ENCODE measurements around the gene PPOX. TPM values are rescaled to one million over a fixed set of nuclear protein-coding genes. Genes with fewer than 3 reads are reported as not detected.
A peak's percentile ranks its signal among the peaks of the same experiment; 100 is the strongest.

Gene PPOX
- total RNA-seq, 2 experiments from 2014 or later, result 24.9 to 26.0 TPM

DNA sequence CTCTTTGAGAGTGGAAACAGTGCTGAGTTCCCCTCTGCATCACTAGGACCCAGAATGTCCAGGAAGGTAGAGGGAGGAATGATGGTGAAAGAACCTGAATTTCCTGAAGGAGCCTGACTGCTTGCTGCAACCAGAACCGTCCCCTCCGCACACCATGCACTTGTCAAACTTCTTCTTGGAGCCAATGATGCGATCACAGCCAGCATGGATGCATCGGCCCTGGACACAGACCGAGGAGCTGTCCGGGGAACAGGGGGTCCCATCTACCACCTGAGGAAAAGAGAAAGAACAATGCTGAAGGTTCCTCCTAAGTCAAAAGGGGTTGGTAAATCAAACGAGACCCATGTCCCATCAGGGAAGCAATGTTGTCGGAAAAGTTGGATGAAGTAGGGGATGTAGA is 25.7 kb downstream of the PPOX start:
- Mint-ChIP-seq H3K36me3 (ENCODE audit: low read depth) (no peaks in the 10 kb centered on the region), H3K9me3 (no peaks in the 10 kb centered on the region), H3K27ac (no peak overlapping the region), H3K27me3 (ENCODE audit: low read depth) (no peaks in the 10 kb centered on the region), H3K4me3 (no peak overlapping the region), H3K4me1 (ENCODE audit: low read depth) (peaks cover 40% of the 10 kb centered on the region)
- CTCF ChIA-PET, result interaction anchor here (0.6 to 4.4 kb wide), 23 partner anchors 10 to 191 kb away, joined by 3 to 69 read pairs (median 5); partner anchors contain the start of genes APOA2, NDUFS2, PPOX and TOMM40L
- intact Hi-C loops (cut with micrococcal nuclease), result loop anchor here (1.0 kb wide), 4 partner anchors 33 to 190 kb away; no protein-coding TSS in a partner anchor
- no peak for DNase-seq

DNA sequence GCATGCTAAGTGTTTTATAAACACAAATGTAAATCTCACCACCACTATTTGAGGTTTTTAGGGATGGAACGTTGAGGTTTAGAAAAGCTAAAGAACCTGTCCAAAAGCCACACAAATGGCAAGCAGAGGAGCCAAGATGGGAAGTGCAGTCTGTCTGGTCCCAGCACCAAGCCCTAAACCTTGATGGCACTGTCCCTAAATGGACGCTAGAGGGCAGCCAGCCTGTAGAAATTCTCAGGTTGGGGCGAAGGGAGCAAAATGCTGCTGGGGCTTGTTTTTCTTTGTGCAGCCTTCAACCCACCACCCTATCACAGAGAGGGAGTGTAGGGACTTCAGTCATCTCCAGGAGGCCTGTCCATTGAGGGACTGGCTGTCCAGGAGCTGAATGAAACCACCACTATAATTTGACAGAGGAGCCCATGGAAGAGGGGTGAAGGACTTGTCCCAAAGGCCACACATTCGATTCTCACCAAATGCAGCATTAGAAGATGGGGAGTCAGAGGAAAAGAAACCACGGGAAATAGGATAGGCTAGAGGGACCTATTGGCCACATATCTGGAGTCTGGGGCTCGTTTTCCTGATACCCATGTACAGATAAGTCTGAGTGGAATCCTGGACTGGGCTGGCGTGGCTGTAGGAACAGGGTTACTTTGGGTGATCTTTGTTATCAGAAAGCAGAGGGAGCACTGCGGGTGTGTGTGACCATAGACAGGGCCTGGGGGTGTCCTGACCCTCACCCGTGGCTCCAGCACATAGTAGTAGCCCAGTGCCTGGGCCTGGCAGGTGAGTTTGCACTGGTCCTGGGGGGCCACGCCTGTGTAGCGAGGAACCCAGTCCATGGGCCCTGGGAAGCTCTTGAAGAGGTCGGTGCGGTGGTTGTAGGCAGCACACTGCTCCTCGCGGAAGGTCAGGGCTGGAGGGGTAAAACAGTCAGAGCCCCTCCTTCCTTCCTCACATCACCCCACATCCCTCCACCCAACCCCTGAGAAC is 26.5 kb downstream of the PPOX start:
- intact Hi-C loops (cut with micrococcal nuclease), result loop anchor here (1.0 kb wide), 4 partner anchors 33 to 190 kb away; no protein-coding TSS in a partner anchor
- Mint-ChIP-seq H3K27me3 (ENCODE audit: low read depth) (no peaks in the 10 kb centered on the region), H3K27ac (peak overlapping the region; percentile 51), H3K36me3 (ENCODE audit: low read depth) (no peaks in the 10 kb centered on the region), H3K4me3 (no peak overlapping the region), H3K4me1 (ENCODE audit: low read depth) (peaks cover 34% of the 10 kb centered on the region), H3K9me3 (no peaks in the 10 kb centered on the region)
- CTCF ChIA-PET, result interaction anchor here (0.6 to 4.4 kb wide), 20 partner anchors 10 to 191 kb away, joined by 3 to 69 read pairs (median 6); partner anchors contain the start of genes APOA2, NDUFS2, PPOX and TOMM40L
- peak; percentile 84 for DNase-seq

DNA sequence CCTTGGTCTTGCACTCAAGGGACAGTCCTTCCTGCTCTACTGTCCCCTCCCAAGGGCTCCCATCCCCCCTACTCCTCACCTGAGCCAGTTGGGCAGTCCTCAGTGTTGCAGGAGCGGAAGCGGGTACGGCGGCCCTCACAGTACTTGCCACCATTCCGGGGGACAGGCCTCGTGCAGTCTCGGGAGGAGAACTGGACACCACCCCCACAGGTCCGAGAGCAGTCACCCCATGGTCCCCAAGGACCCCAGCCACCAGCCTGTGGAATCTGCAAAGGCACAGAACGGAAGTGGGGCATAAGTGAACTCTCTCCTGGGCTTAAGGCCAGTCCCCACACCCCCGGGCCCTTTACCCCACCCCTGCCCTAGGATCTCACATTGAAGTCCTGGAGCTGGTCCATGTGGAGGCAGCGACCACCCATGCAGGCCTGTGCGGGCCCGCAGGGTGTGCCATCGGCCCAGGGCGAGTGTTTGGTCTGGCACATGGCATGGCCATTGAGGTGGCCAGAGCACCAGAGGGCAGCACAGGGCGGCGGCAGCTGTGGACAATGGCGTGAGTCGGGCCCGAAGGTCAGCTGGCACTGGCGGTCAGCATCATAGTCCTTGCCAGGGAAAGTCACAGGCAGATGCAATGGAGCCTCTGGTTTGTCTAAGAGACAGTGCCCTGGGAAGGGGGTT is 27.5 kb downstream of the PPOX start:
- Mint-ChIP-seq H3K27ac (no peak overlapping the region), H3K4me3 (no peak overlapping the region), H3K9me3 (no peaks in the 10 kb centered on the region), H3K4me1 (ENCODE audit: low read depth) (peaks cover 30% of the 10 kb centered on the region), H3K36me3 (ENCODE audit: low read depth) (no peaks in the 10 kb centered on the region), H3K27me3 (ENCODE audit: low read depth) (no peaks in the 10 kb centered on the region)
- no peak for DNase-seq
- intact Hi-C loops (cut with micrococcal nuclease), result no loop called here
- CTCF ChIA-PET, result interaction anchor here (0.6 to 4.4 kb wide), 13 partner anchors 10 to 188 kb away, joined by 3 to 69 read pairs (median 6); partner anchors contain the start of genes APOA2, NDUFS2 and TOMM40L

DNA sequence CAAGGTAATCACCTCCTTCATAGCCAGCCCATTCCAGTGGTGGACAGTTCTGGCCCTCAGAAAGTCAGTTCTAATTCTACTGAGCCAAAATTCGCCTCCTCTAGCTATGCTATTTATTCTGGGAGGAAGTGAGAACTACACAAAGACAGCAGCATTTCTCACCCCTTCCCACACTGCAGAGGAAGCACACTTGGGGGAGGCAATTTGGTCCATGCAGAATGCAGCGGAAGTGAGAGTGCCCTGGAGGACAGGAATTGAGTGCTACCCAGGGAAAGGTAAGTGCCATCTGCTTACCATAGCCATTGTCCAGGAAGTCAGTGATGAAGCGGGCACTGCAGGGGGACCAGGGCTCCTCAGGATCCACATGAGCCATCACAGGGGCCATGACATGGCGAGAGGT is 28.9 kb downstream of the PPOX start:
- Mint-ChIP-seq H3K4me3 (no peak overlapping the region), H3K27ac (peak overlapping the region; percentile 35), H3K27me3 (ENCODE audit: low read depth) (no peaks in the 10 kb centered on the region), H3K9me3 (no peaks in the 10 kb centered on the region), H3K4me1 (ENCODE audit: low read depth) (peaks cover 38% of the 10 kb centered on the region), H3K36me3 (ENCODE audit: low read depth) (no peaks in the 10 kb centered on the region)
- DNase-seq, result no peak
- intact Hi-C loops (cut with micrococcal nuclease), result no loop called here
- CTCF ChIA-PET, result interaction anchor here (0.5 to 1.7 kb wide), 7 partner anchors 13 to 187 kb away, joined by 3 to 8 read pairs (median 4); no protein-coding TSS in a partner anchor

DNA sequence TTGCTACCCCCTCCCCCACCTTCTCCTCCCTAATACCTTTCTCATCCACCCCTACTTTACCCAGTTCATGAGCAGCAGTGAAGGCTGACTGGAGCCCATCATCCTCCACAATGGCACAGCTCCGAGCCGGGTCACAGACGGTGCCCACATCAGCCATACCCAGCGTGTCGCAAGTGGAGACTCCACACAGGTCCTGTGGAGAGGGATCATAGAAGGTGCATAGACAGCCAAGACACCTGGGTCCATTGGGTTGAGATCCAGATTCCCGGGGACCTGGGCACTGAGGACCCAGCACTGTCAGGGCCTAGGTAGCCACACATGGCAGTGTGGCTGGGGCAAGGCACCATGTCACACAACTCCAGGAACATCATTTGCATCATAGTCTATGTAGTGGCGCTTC is 29.9 kb downstream of the PPOX start:
- peaks cover 47% of the 10 kb centered on the region for H3K4me1 Mint-ChIP-seq (ENCODE audit: low read depth)

DNA sequence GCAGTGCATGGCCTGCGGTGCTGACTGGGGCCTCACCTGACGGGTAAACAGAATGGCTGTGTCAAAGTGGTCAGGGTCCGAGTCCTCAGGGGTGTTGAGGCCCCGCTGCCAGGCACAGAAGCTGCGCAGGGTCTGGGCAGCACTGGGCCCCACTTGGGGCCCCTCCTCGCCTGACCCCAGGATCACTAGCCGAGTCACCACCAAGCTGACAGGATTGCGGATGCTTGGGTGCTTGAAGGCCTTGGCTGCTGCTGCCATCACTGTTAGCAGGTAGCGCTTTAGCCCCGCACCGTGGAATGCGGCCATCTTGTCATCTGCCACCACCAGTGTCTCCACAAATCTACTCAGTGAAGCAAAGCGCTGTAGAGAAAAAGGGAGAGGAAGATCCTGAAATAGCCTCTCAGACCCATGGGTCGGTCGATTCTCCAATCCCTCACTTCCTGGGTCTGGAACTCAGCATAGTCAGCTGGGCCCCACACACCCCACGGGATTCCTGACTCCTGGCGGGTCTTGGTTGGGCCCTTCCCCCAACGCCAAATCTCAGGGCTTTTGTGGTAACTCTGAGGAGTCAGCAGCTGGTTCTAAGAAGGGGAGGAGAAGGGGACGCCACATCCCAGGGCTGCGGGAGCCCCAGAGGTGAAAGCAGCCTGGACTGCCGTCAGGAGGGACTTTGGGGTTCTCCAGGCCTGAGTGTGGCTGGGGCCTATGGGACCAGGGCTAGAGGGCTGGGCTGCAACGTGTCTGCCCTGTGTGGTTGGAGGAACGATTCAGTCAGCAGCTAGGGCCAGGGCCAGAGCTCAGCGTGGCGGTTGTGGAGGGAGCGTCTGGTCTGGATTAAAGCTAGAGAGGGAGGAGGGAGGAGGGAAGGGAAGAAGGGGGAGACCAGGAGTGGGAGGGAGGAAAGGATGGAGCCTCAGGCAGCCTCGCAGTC is 30.6 kb downstream of the PPOX start:
- intact Hi-C loops (cut with micrococcal nuclease), result no loop called here
- CTCF ChIA-PET, result interaction anchor here (0.8 kb wide), 1 partner anchor 8 kb away, joined by 3 read pairs; no protein-coding TSS in a partner anchor
- Mint-ChIP-seq H3K27me3 (ENCODE audit: low read depth) (no peaks in the 10 kb centered on the region), H3K36me3 (ENCODE audit: low read depth) (no peaks in the 10 kb centered on the region), H3K27ac (no peak overlapping the region), H3K9me3 (no peaks in the 10 kb centered on the region), H3K4me3 (no peak overlapping the region), H3K4me1 (ENCODE audit: low read depth) (peaks cover 54% of the 10 kb centered on the region)
- DNase-seq, result no peak

More for the DNA sequence above, 29.9 kb downstream of the PPOX start:
- no peak overlapping the region for H3K27ac Mint-ChIP-seq
- no peaks in the 10 kb centered on the region for H3K27me3 Mint-ChIP-seq (ENCODE audit: low read depth)
- no peaks in the 10 kb centered on the region for H3K9me3 Mint-ChIP-seq
- CTCF ChIA-PET, result interaction anchor here (1.1 kb wide), 1 partner anchor 53 kb away, joined by 4 read pairs; no protein-coding TSS in a partner anchor
- intact Hi-C loops (cut with micrococcal nuclease), result no loop called here
- no peak for DNase-seq
- no peaks in the 10 kb centered on the region for H3K36me3 Mint-ChIP-seq (ENCODE audit: low read depth)
- no peak overlapping the region for H3K4me3 Mint-ChIP-seq

DNA sequence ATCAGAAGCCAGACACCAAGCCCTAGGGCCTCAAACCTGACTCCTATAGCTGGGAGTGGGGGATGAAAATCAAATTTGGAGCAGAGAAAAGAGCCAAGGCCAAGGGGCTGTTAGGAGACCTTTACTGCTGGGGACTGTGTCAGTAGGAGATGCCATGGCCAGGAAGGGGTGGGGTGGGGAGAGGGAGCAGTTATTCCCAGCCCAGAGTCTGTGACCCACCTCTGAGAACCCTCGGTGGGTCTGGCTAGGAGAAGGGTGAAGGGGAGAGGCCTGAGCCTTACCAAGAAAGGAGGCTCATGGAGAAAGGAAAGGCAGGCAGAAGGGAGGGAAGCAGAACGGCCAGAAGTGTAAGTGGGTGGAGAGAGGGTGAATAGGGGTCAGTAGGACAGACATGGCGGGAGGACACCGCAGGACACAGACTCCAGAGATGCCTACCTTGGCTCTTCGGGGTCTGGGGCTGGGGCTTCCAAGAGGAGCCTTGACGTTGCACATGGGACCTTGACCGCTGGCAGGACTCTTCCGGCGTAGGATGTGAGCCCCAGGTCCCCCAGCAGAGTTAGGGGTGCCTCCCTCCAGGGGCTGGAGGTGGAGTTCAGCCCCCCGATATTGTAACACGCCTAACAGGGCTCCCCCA is 31.5 kb downstream of the PPOX start:
- no peak for DNase-seq
- Mint-ChIP-seq H3K4me3 (no peak overlapping the region), H3K27me3 (ENCODE audit: low read depth) (no peaks in the 10 kb centered on the region), H3K9me3 (no peaks in the 10 kb centered on the region), H3K27ac (no peak overlapping the region), H3K36me3 (ENCODE audit: low read depth) (peaks cover 1% of the 10 kb centered on the region), H3K4me1 (ENCODE audit: low read depth) (peaks cover 55% of the 10 kb centered on the region)
- intact Hi-C loops (cut with micrococcal nuclease), result no loop called here
- CTCF ChIA-PET, result interaction anchor here (0.8 kb wide), 1 partner anchor 9 kb away, joined by 3 read pairs; no protein-coding TSS in a partner anchor

DNA sequence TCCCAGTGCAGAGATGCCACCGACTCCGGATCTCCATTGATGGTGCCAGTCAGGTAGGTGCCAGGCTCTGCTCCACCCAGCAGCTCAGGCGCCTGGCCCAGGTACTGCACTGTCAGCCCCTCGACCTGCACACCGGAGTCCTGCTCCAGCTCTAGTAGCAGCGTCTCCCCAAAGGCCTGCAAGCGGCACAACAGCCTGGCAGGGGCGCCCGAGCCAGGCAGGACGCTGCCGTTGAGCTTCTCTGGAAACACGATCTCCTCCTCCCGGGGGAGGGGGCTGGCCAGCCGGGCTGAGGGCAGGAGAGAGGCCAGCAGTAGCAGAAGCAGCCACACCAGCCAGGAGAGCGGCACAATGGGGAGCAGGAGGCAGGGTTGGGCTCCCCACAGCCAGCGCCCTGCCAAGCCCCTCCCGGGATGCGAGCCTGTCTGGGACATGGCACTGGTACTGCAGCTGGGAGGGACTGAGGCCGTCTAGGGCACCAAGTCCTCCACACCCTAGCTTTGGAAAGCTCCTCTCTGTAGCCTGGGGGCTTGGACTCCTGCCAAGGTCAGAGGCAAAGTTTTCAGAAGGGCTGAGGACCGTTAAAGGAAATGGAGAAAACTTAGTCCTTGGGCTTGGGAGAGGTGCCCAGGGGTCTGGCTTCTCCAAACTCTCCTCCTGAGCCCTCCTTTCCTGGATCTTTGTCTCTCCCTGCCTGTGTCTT is 32.1 kb downstream of the PPOX start:
- CTCF ChIA-PET, result interaction anchor here (0.6 to 1.6 kb wide), 5 partner anchors 11 to 183 kb away, joined by 3 to 4 read pairs (median 3); partner anchors contain the start of gene TOMM40L
- Mint-ChIP-seq H3K36me3 (ENCODE audit: low read depth) (peaks cover 2% of the 10 kb centered on the region), H3K27ac (peak overlapping the region; percentile 40), H3K27me3 (ENCODE audit: low read depth) (no peaks in the 10 kb centered on the region), H3K4me1 (ENCODE audit: low read depth) (peaks cover 56% of the 10 kb centered on the region), H3K4me3 (no peak overlapping the region), H3K9me3 (no peaks in the 10 kb centered on the region)
- DNase-seq, result no peak
- intact Hi-C loops (cut with micrococcal nuclease), result no loop called here

DNA sequence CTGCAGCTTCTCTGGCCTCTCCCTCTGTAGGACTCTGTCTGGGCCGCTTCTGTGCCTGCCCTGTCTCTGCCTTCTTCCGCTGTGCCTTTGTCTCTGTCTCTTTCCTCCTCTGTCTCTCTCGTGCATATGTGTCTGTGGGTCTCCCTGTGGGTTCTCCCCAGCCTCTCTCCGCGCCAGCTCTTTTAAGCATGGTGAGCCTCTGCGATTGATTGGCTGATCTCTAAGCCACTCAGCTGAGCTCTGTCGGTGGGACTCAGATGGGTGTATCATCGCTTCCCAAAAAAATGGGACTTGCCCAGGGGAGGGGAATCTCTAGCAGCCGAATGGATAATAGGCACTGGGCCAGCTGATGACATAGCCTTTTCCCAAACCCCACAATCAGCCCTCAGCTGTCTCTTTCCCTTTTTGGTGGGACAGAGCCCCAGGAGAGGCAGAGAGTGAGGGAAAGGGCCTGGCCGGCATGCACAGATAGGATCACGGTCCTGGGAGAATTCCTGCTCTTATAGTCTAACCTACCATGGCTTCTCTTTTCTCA is 32.7 kb downstream of the PPOX start, which contains the start of gene ADAMTS4:
TSS of gene ADAMTS4 (minus strand) at position 158 of the 535 bp plus-strand sequence. CDS start 427 bp downstream, outside the sequence.
- no peak for DNase-seq
- peaks cover 9% of the 10 kb centered on the region for H3K36me3 Mint-ChIP-seq (ENCODE audit: low read depth)
- peak within 1 kb of the TSS; percentile 65 for H3K4me3 Mint-ChIP-seq
- H3K9me3 Mint-ChIP-seq, result no peaks in the 10 kb centered on the region
- no peaks in the 10 kb centered on the region for H3K27me3 Mint-ChIP-seq (ENCODE audit: low read depth)
- intact Hi-C loops (cut with micrococcal nuclease), result no loop called here
- CTCF ChIA-PET, result interaction anchor here (0.6 to 1.6 kb wide), 7 partner anchors 10 to 183 kb away, joined by 3 to 4 read pairs (median 3); partner anchors contain the start of genes APOA2 and TOMM40L
- H3K4me1 Mint-ChIP-seq (ENCODE audit: low read depth), result peaks cover 63% of the 10 kb centered on the region
- H3K27ac Mint-ChIP-seq, result peak within 1 kb of the TSS; percentile 89

DNA sequence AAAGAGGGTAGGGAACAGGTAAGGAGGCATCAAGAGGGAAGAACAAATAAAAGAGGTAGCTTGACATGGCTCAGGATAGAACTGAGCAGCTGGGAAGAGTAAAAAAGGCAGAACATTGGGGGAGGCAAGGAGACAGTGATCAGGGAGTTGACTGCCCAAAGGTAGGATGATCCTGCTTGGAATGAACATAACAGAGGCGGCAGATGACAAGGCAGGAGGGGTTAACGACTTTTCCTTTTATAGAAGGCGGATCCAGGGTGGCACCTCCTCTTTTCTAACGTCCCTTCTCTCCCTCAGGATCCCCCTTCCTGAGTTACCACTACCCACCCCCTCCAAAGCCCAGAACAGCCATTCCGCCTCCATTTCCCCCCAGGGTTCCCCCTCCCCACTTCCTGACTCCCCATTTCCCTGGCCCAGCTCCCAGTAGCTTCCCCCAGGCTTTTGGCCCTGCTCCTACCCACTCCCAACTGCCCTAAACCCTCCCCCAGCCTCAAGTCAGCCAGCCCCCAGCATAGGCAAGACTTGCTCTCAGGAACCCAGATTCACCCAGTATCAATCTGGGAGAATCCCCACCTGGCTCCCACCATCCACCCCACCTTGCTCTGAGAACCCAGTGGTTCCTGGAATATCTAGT is 33.4 kb downstream of the PPOX start:
- Mint-ChIP-seq H3K27me3 (ENCODE audit: low read depth) (no peaks in the 10 kb centered on the region), H3K36me3 (ENCODE audit: low read depth) (peaks cover 15% of the 10 kb centered on the region), H3K4me3 (peak overlapping the region; percentile 65), H3K27ac (peak overlapping the region; percentile 89), H3K4me1 (ENCODE audit: low read depth) (peaks cover 67% of the 10 kb centered on the region), H3K9me3 (no peaks in the 10 kb centered on the region)
- intact Hi-C loops (cut with micrococcal nuclease), result no loop called here
- no peak for DNase-seq
- CTCF ChIA-PET, result interaction anchor here (1.0 to 1.6 kb wide), 5 partner anchors 9 to 91 kb away, joined by 3 to 4 read pairs (median 3); partner anchors contain the start of gene APOA2
